HepG2 (cell line): ENCODE data around the gene CERS5. TPM values are rescaled to one million over a fixed set of nuclear protein-coding genes. Genes with fewer than 3 reads are reported as not detected.

Source experiments
- ATF7-NPFF ChIP-seq: sonication (generic); formaldehyde crosslinking; IDR thresholded peaks from 2 replicates; pipeline ENCODE4 v1.8.1; 2023; ENCODE audit warnings: mild to moderate bottlenecking, low read depth, missing genetic modification reagents, moderate library complexity
- BCL6 ChIP-seq: IDR thresholded peaks from 2 replicates; pipeline ENCODE4 v1.6.1; 2016; ENCODE audit warnings: missing genetic modification reagents, missing compliant biosample characterization
- CCDC6 ChIP-seq: sonication (generic); formaldehyde crosslinking; IDR thresholded peaks from 2 replicates; pipeline ENCODE4 v1.8.1; 2022; ENCODE audit warnings: mild to moderate bottlenecking, missing genetic modification reagents, moderate library complexity
- DNMT1 ChIP-seq: sonication (generic); formaldehyde crosslinking; IDR thresholded peaks from 2 replicates; pipeline ENCODE4 v1.5.1; 2020; ENCODE audit warnings: mild to moderate bottlenecking, missing genetic modification reagents
- HDAC2 ChIP-seq: sonication (generic); formaldehyde crosslinking; IDR thresholded peaks from 2 replicates; pipeline ENCODE4 v1.4.0; 2020; ENCODE audit warnings: missing genetic modification reagents
- KLF15 ChIP-seq: sonication (generic); formaldehyde crosslinking; IDR thresholded peaks from 2 replicates; pipeline ENCODE4 v1.8.1; 2023; ENCODE audit warnings: borderline replicate concordance, mild to moderate bottlenecking, inconsistent platforms, missing genetic modification reagents, mixed read lengths
- PHF21A ChIP-seq: sonication (generic); formaldehyde crosslinking; IDR thresholded peaks from 2 replicates; pipeline ENCODE4 v1.5.0; 2020; ENCODE audit warnings: mild to moderate bottlenecking, missing genetic modification reagents
- POLR2A ChIP-seq, 2 experiments: IDR thresholded peaks; 2 replicates each; pipeline ENCODE4 v1.6.1; 2011; ENCODE audit warnings: low read depth in 2 of 2, low read length in 2 of 2, mild to moderate bottlenecking in 1 of 2, moderate library complexity in 1 of 2; ENCODE audit not compliant: insufficient read depth in 1 of 2
- POLR2AphosphoS5 ChIP-seq: IDR thresholded peaks from 2 replicates; pipeline ENCODE4 v1.6.1; 2012; ENCODE audit warnings: low read depth, low read length
- RBM22 ChIP-seq: fragments of 200-400 bp; formaldehyde crosslinking; optimal IDR thresholded peaks from 2 replicates; pipeline ENCODE3; 2017; ENCODE audit warnings: mild to moderate bottlenecking, low read length, moderate library complexity
- STAG1 ChIP-seq: sonication (generic); formaldehyde crosslinking; IDR thresholded peaks from 2 replicates; pipeline ENCODE4 v1.4.0; 2020; ENCODE audit warnings: missing genetic modification reagents
- YEATS2 ChIP-seq: sonication (generic); formaldehyde crosslinking; IDR thresholded peaks from 2 replicates; pipeline ENCODE4 v1.4.0; 2020; ENCODE audit warnings: missing genetic modification reagents, borderline replicate concordance
- ZBTB3 ChIP-seq: sonication (generic); formaldehyde crosslinking; IDR thresholded peaks from 2 replicates; pipeline ENCODE4 v1.4.0; 2020; ENCODE audit warnings: low read depth, mild to moderate bottlenecking, moderate library complexity, missing genetic modification reagents, borderline replicate concordance
- ZFP1 ChIP-seq: IDR thresholded peaks from 2 replicates; pipeline ENCODE4 v1.6.1; 2016
- ZFX ChIP-seq: sonication (generic); formaldehyde crosslinking; IDR thresholded peaks from 2 replicates; pipeline ENCODE4 v1.4.0; 2020; ENCODE audit warnings: mild to moderate bottlenecking, low read depth, missing genetic modification reagents, moderate library complexity
- ZKSCAN8 ChIP-seq: IDR thresholded peaks from 2 replicates; pipeline ENCODE4 v1.6.1; 2016; ENCODE audit warnings: borderline replicate concordance, missing genetic modification reagents, missing compliant biosample characterization
- ZNF160 ChIP-seq: sonication (generic); formaldehyde crosslinking; IDR thresholded peaks from 2 replicates; pipeline ENCODE4 v1.8.0; 2022; ENCODE audit warnings: mild to moderate bottlenecking, inconsistent platforms, missing genetic modification reagents
- ZNF431 ChIP-seq: sonication (generic); formaldehyde crosslinking; IDR thresholded peaks from 2 replicates; pipeline ENCODE4 v1.9.0; 2022; ENCODE audit warnings: missing genetic modification reagents, low read depth, mild to moderate bottlenecking, borderline replicate concordance
- ZNF451 ChIP-seq: sonication (generic); formaldehyde crosslinking; IDR thresholded peaks from 2 replicates; pipeline ENCODE4 v1.5.0; 2020; ENCODE audit warnings: mild to moderate bottlenecking, missing genetic modification reagents
- ZNF530 ChIP-seq: sonication (generic); formaldehyde crosslinking; IDR thresholded peaks from 2 replicates; pipeline ENCODE4 v1.5.0; 2020; ENCODE audit warnings: low read depth, mild to moderate bottlenecking, missing genetic modification reagents
- polyA plus RNA-seq, 8 experiments: library from polyadenylated mRNA; depleted of rRNA in 3 of 8; stranded (reverse) in 7 of 8; unstranded in 1 of 8; fragments of >200 nt; fragmentation: Illumina TruSeq in 4 of 8; extraction: Trizol in 4 of 8; gene quantifications; 2 replicates each; pipeline versions ENCODE4 v1.2.1 to v1.2.3, GENCODE V29; 2011 to 2016; ENCODE audit warnings: low read depth in 4 of 8, missing spikeins in 1 of 8, mixed read lengths in 1 of 8; ENCODE audit not compliant: insufficient read depth in 1 of 8
- total RNA-seq, 5 experiments: library from RNA; depleted of rRNA; stranded (reverse); fragments of >200 nt; fragmentation: Illumina TruSeq; extraction: Trizol; gene quantifications; 2 replicates each; pipeline ENCODE4 v1.2.3, GENCODE V29; 2016; ENCODE audit warnings: low read depth in 1 of 5
- TF ChIP-seq, protein P1 (sequence below): sonication (generic); formaldehyde crosslinking; conservative IDR thresholded peaks from 2 replicates; pipeline ENCODE4 v1.8.1; 2023; ENCODE audit warnings: missing genetic modification reagents
- TF ChIP-seq, protein P2 (sequence below): sonication (generic); formaldehyde crosslinking; IDR thresholded peaks from 2 replicates; pipeline ENCODE4 v1.5.0; 2020; ENCODE audit warnings: missing genetic modification reagents
- TF ChIP-seq, protein P3 (sequence below): sonication (generic); formaldehyde crosslinking; IDR thresholded peaks from 2 replicates; pipeline ENCODE4 v1.8.1; 2022; ENCODE audit warnings: mild to moderate bottlenecking, missing genetic modification reagents
- TF ChIP-seq, protein P4 (sequence below): IDR thresholded peaks from 2 replicates; pipeline ENCODE4 v1.6.1; 2016; ENCODE audit warnings: mild to moderate bottlenecking, missing biosample characterization, missing genetic modification reagents
- TF ChIP-seq, protein P5 (sequence below): sonication (generic); formaldehyde crosslinking; conservative IDR thresholded peaks from 2 replicates; pipeline ENCODE4 v1.8.0; 2022; ENCODE audit warnings: low read depth, missing genetic modification reagents

CERS5 gene
- total and polyA plus RNA-seq, 2 of the 13 experiments (the other 11 are each of a cell fraction or from before 2014, with no cell fraction given) = 22.3 to 48.8 TPM

DNA sequence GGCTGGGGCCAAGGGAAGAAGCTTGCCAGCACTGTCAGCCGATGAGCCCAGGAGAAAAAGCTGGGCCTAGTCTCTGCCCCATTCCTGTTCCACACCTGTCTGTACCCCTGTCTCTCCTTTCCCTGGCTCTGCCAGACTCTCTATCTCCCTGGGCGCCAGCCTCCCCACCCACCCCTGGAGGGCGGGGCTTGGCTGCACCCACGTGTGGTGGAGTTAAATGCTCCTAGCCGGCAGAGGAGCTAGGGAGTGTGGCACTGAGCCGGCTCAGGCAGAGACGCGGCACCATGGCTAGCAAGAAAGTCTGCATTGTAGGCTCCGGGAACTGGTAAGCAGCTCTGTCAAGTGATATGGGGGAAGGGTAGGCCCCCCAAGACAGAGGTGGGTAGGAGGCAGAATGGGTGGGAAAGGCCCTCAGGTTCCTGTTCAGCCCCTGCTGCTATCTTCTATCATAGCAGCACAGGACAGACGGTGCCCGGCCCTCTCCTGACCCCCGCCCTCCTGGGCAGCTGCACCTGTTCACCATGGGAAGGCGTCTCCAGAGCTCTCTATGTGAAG, 63.3 kb downstream of the CERS5 start, which contains the start of gene GPD1 (continued):
- no peak for TF ChIP-seq ZNF530
- no peak for TF ChIP-seq PHF21A (CRISPR knock-in tag)
- TF ChIP-seq, protein P1, sequence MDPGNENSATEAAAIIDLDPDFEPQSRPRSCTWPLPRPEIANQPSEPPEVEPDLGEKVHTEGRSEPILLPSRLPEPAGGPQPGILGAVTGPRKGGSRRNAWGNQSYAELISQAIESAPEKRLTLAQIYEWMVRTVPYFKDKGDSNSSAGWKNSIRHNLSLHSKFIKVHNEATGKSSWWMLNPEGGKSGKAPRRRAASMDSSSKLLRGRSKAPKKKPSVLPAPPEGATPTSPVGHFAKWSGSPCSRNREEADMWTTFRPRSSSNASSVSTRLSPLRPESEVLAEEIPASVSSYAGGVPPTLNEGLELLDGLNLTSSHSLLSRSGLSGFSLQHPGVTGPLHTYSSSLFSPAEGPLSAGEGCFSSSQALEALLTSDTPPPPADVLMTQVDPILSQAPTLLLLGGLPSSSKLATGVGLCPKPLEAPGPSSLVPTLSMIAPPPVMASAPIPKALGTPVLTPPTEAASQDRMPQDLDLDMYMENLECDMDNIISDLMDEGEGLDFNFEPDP (CRISPR knock-in tag) = no peak
- TF ChIP-seq DNMT1 = no peak
- TF ChIP-seq YEATS2 (CRISPR knock-in tag) = no peak
- TF ChIP-seq, protein P2, sequence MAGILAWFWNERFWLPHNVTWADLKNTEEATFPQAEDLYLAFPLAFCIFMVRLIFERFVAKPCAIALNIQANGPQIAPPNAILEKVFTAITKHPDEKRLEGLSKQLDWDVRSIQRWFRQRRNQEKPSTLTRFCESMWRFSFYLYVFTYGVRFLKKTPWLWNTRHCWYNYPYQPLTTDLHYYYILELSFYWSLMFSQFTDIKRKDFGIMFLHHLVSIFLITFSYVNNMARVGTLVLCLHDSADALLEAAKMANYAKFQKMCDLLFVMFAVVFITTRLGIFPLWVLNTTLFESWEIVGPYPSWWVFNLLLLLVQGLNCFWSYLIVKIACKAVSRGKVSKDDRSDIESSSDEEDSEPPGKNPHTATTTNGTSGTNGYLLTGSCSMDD (CRISPR knock-in tag) = no peak
- TF ChIP-seq, protein P3, sequence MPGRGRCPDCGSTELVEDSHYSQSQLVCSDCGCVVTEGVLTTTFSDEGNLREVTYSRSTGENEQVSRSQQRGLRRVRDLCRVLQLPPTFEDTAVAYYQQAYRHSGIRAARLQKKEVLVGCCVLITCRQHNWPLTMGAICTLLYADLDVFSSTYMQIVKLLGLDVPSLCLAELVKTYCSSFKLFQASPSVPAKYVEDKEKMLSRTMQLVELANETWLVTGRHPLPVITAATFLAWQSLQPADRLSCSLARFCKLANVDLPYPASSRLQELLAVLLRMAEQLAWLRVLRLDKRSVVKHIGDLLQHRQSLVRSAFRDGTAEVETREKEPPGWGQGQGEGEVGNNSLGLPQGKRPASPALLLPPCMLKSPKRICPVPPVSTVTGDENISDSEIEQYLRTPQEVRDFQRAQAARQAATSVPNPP = no peak
- no peak for TF ChIP-seq ZKSCAN8 (CRISPR knock-in tag)
- peak in 1 of 2 experiments; percentile 87; a peak in 2 of 4 replicates for TF ChIP-seq POLR2A (IDR thresholded peaks at IDR 0.05; ENCODE audit: insufficient read depth in 1 of 2, low read depth in 2 of 2, low read length in 2 of 2)
- TF ChIP-seq POLR2AphosphoS5 = peak; percentile 51; the same call in 1 of the 2 replicates
- 0 out of 2 replicates have a peak, but pooled peaks have one; percentile 11 for TF ChIP-seq BCL6 (CRISPR knock-in tag)
- no peak for TF ChIP-seq ATF7-NPFF (CRISPR knock-in tag)
- no peak for TF ChIP-seq ZNF431 (CRISPR knock-in tag)
- no peak for TF ChIP-seq CCDC6 (CRISPR knock-in tag)
- TF ChIP-seq STAG1 (CRISPR knock-in tag) = 0 out of 2 replicates have a peak, but pooled peaks have one; percentile 3
- no peak for TF ChIP-seq ZBTB3
- TF ChIP-seq KLF15 (CRISPR knock-in tag) = no peak
- 0 out of 2 replicates have a peak, but pooled peaks have one; percentile 26 for TF ChIP-seq ZFP1 (CRISPR knock-in tag)
- TF ChIP-seq, protein P4, sequence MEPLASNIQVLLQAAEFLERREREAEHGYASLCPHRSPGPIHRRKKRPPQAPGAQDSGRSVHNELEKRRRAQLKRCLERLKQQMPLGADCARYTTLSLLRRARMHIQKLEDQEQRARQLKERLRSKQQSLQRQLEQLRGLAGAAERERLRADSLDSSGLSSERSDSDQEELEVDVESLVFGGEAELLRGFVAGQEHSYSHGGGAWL (CRISPR knock-in tag) = peak; percentile 72; the same call in 1 of the 2 replicates
- TF ChIP-seq, protein P5, sequence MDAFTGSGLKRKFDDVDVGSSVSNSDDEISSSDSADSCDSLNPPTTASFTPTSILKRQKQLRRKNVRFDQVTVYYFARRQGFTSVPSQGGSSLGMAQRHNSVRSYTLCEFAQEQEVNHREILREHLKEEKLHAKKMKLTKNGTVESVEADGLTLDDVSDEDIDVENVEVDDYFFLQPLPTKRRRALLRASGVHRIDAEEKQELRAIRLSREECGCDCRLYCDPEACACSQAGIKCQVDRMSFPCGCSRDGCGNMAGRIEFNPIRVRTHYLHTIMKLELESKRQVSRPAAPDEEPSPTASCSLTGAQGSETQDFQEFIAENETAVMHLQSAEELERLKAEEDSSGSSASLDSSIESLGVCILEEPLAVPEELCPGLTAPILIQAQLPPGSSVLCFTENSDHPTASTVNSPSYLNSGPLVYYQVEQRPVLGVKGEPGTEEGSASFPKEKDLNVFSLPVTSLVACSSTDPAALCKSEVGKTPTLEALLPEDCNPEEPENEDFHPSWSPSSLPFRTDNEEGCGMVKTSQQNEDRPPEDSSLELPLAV (CRISPR knock-in tag) = no peak
- TF ChIP-seq ZNF451 (CRISPR knock-in tag) = no peak
- no peak for TF ChIP-seq RBM22
- TF ChIP-seq HDAC2 = 0 out of 2 replicates have a peak, but pooled peaks have one; percentile 31
- TF ChIP-seq ZFX (CRISPR knock-in tag) = peak; percentile 35
- TF ChIP-seq ZNF160 (CRISPR knock-in tag) = no peak
